ENCODE measurements around the gene PHACTR1.

GRCh38 chr6:12802440-12802839 lies 85.9 kb downstream of the PHACTR1 start:
- no peak for TF ChIP-seq CTCF (IDR thresholded peaks at IDR 0.05)
- TF ChIP-seq POLR2A (IDR thresholded peaks at IDR 0.05) = no peak

Measured in lower leg skin (tissue), 3 donors.